ENCODE measurements around the gene SCARB2. TPM values are rescaled to one million over a fixed set of nuclear protein-coding genes. Genes with fewer than 3 reads are reported as not detected.

The SCARB2 gene
- total RNA-seq, 1 experiment from 2014 or later, result 51.3 TPM

- ChIA-PET CTCF (no interaction called here), RAD21 (ENCODE audit: low non-redundant PET in 1 of 2, low total read pairs in 2 of 2, uncharacterized antibody in 2 of 2, unreplicated experiment in 2 of 2) (no interaction called here), POLR2A (no interaction called here)
- TF ChIP-seq CEBPB (IDR thresholded peaks at IDR 0.05; ENCODE audit: low read depth) (no peak), EZH2 (IDR thresholded peaks at IDR 0.05) (no peak), JUND (IDR thresholded peaks at IDR 0.05) (no peak), YY1 (IDR thresholded peaks at IDR 0.05; ENCODE audit: extremely low read depth, insufficient replicate concordance, low read depth, low read length) (no peak), TCF7L2 (IDR thresholded peaks at IDR 0.05; ENCODE audit: borderline replicate concordance, extremely low read depth, insufficient read depth, insufficient read length) (no peak), RAD21 (IDR thresholded peaks at IDR 0.05; ENCODE audit: low read depth) (no peak), POLR2AphosphoS5 (IDR thresholded peaks at IDR 0.05; ENCODE audit: low read depth, low read length) (no peak), POLR2A (IDR thresholded peaks at IDR 0.05; ENCODE audit: borderline replicate concordance, extremely low read depth, insufficient read depth, insufficient read length) (no peak)
- Histone ChIP-seq H3K9ac (ENCODE audit: low read length) (no peak overlapping the region), H3K4me1 (ENCODE audit: control insufficient read depth in 1 of 2, insufficient read depth in 2 of 2, low read length in 2 of 2) (no peaks in the 10 kb centered on the region), H2AFZ (ENCODE audit: low read depth, low read length, poor library complexity, severe bottlenecking) (no peak overlapping the region), H3K9me2 (ENCODE audit: insufficient read depth) (no peaks in the 10 kb centered on the region), H3K27me3 (ENCODE audit: insufficient read depth, low read length) (no peaks in the 10 kb centered on the region), H3K27ac (ENCODE audit: low read depth, low read length) (no peak overlapping the region), H4K20me1 (ENCODE audit: insufficient read depth) (no peaks in the 10 kb centered on the region), H3K79me2 (ENCODE audit: insufficient read depth, low read length) (no peaks in the 10 kb centered on the region), H3K36me3 (ENCODE audit: control insufficient read depth in 1 of 2, insufficient read depth in 2 of 2, low read length in 2 of 2) (peaks cover 7 to 11% of the 10 kb centered on the region in 2 experiments; a peak in 2 of 4 replicates), H3K9me3 (ENCODE audit: control insufficient read depth in 1 of 2, insufficient read depth in 1 of 2, low read depth in 1 of 2, low read length in 2 of 2) (no peaks in the 10 kb centered on the region), H3K4me3 (replicated peaks in 1 of 2; ENCODE audit: low read depth in 1 of 2, low read length in 2 of 2) (no peak overlapping the region), H3K4me2 (ENCODE audit: low read length) (no peak overlapping the region)
- no TSS peak for BruUV-seq (replicated peaks)
- DNase-seq (ENCODE audit: low read depth, low spot score), result no peak
- intact Hi-C loops (cut with micrococcal nuclease), result no loop called here
- ATAC-seq, result no peak
These were observed 44.9 kb downstream of the SCARB2 start for GRCh38 chr4:76168688-76169087.

GRCh38 chr4:76166480-76166879 is 47.1 kb downstream of the SCARB2 start:
- ChIA-PET CTCF (no interaction called here), RAD21 (ENCODE audit: low non-redundant PET in 1 of 2, low total read pairs in 2 of 2, uncharacterized antibody in 2 of 2, unreplicated experiment in 2 of 2) (no interaction called here), POLR2A (no interaction called here)
- Histone ChIP-seq H3K27me3 (ENCODE audit: insufficient read depth, low read length) (no peaks in the 10 kb centered on the region), H3K36me3 (ENCODE audit: control insufficient read depth in 1 of 2, insufficient read depth in 2 of 2, low read length in 2 of 2) (peaks cover 11 to 21% of the 10 kb centered on the region in 2 experiments; a peak in 2 of 4 replicates), H3K9me2 (ENCODE audit: insufficient read depth) (no peaks in the 10 kb centered on the region), H3K9ac (ENCODE audit: low read length) (no peak overlapping the region), H2AFZ (ENCODE audit: low read depth, low read length, poor library complexity, severe bottlenecking) (no peak overlapping the region), H3K27ac (ENCODE audit: low read depth, low read length) (no peak overlapping the region), H3K4me2 (ENCODE audit: low read length) (no peak overlapping the region), H3K79me2 (ENCODE audit: insufficient read depth, low read length) (no peaks in the 10 kb centered on the region), H3K9me3 (ENCODE audit: control insufficient read depth in 1 of 2, insufficient read depth in 1 of 2, low read depth in 1 of 2, low read length in 2 of 2) (no peaks in the 10 kb centered on the region), H3K4me3 (replicated peaks in 1 of 2; ENCODE audit: low read depth in 1 of 2, low read length in 2 of 2) (no peak overlapping the region), H4K20me1 (ENCODE audit: insufficient read depth) (no peaks in the 10 kb centered on the region), H3K4me1 (ENCODE audit: control insufficient read depth in 1 of 2, insufficient read depth in 2 of 2, low read length in 2 of 2) (no peaks in the 10 kb centered on the region)
- no TSS peak for BruUV-seq (replicated peaks)
- DNase-seq (ENCODE audit: low read depth, low spot score) (no peak), ATAC-seq (no peak)
- intact Hi-C loops (cut with micrococcal nuclease), result no loop called here
- TF ChIP-seq EGR1 (IDR thresholded peaks at IDR 0.05; ENCODE audit: low read depth), result no peak
- no peak for TF ChIP-seq ZNF274 (IDR thresholded peaks at IDR 0.05; ENCODE audit: low read depth, low read length)
- TF ChIP-seq EZH2phosphoT487 (IDR thresholded peaks at IDR 0.05; ENCODE audit: borderline replicate concordance), result no peak
- TF ChIP-seq ZBTB33 (IDR thresholded peaks at IDR 0.05; ENCODE audit: extremely low read depth, insufficient replicate concordance, low read length), result no peak
- no peak for TF ChIP-seq ELF1 (IDR thresholded peaks at IDR 0.05; ENCODE audit: borderline replicate concordance, low read depth)
- no peak for TF ChIP-seq REST (IDR thresholded peaks at IDR 0.05; ENCODE audit: low read depth)
- TF ChIP-seq POLR2AphosphoS5 (IDR thresholded peaks at IDR 0.05; ENCODE audit: low read depth, low read length), result no peak

Measured in HCT116 (cell line).